RPMI7951 (cell line): ENCODE measurements around the gene MAEA. TPM values are rescaled to one million over a fixed set of nuclear protein-coding genes. Genes with fewer than 3 reads are reported as not detected.
"Not testable (repeated sequence)": the region's sequence is repeated elsewhere in the genome, so short reads cannot be mapped to it uniquely, and the experiment has no call there.

Experiments used
- DNase-seq: peaks from one replicate; pipeline ENCODE4 v3.0.0-alpha.2; 2012; ENCODE audit warnings: low read depth
- total RNA-seq: library from RNA; depleted of rRNA; stranded (reverse); fragments of >200 nt; shearing (Covaris generic); gene quantifications from 2 replicates; pipeline ENCODE4 v1.2.3, GENCODE V29; 2014

MAEA gene
- total RNA-seq, 1 experiment from 2014 or later = 34.5 TPM

GRCh38 chr4:1366371-1367229, 76.9 kb downstream of the MAEA start:
- DNase-seq = no peak

- DNase-seq = no peak
Measured at GRCh38 chr4:1367230-1367935, 77.7 kb downstream of the MAEA start.

- DNase-seq = no peak
Measured at GRCh38 chr4:1367936-1368289, 78.2 kb downstream of the MAEA start.

- no peak for DNase-seq
Measured at GRCh38 chr4:1368421-1369090, 78.9 kb downstream of the MAEA start.

- no peak for DNase-seq
Measured at GRCh38 chr4:1369091-1369450, 79.4 kb downstream of the MAEA start.

- no peak for DNase-seq
Measured at GRCh38 chr4:1369479-1370079, 79.9 kb downstream of the MAEA start.

- no peak for DNase-seq
Measured at GRCh38 chr4:1370321-1371124, 80.8 kb downstream of the MAEA start.

GRCh38 chr4:1371176-1372165, 81.8 kb downstream of the MAEA start:
- no peak for DNase-seq

- DNase-seq = not testable (repeated sequence)
Measured at GRCh38 chr4:1372576-1372975, 82.9 kb downstream of the MAEA start.

GRCh38 chr4:1373892-1374705, 84.4 kb downstream of the MAEA start:
- DNase-seq = no peak

GRCh38 chr4:1374706-1375045, 85.0 kb downstream of the MAEA start:
- DNase-seq = no peak

GRCh38 chr4:1375051-1375721, 85.5 kb downstream of the MAEA start:
- DNase-seq = no peak

- DNase-seq = no peak
Measured at GRCh38 chr4:1375761-1376322, 86.2 kb downstream of the MAEA start.

- no peak for DNase-seq
Measured at GRCh38 chr4:1376391-1376840, 86.7 kb downstream of the MAEA start.

GRCh38 chr4:1376841-1377605, 87.3 kb downstream of the MAEA start:
- DNase-seq = no peak

GRCh38 chr4:1377606-1378261, 88.0 kb downstream of the MAEA start:
- DNase-seq = no peak

GRCh38 chr4:1378559-1379231, 89.0 kb downstream of the MAEA start:
- DNase-seq = no peak
